Endodermal cell (in vitro differentiated cells): Measurements from ENCODE around the gene STK35. TPM values are rescaled to one million over a fixed set of nuclear protein-coding genes. Genes with fewer than 3 reads are reported as not detected.
A peak's percentile ranks its signal among the peaks of the same experiment; 100 is the strongest.

ENCODE experiments used
- DNase-seq: peaks from one replicate; pipeline ENCODE4 v3.0.0-alpha.2; 2017
- H3K27ac ChIP-seq: 2 replicates; pipeline ENCODE4 v1.5.1; 2013; ENCODE audit warnings: mild to moderate bottlenecking, low read depth, low read length, moderate library complexity
- H3K27me3 ChIP-seq: 2 replicates; pipeline ENCODE4 v1.6.1; 2013; ENCODE audit warnings: mild to moderate bottlenecking, low read length, moderate library complexity; ENCODE audit not compliant: insufficient read depth, control insufficient read depth, poor library complexity, severe bottlenecking
- H3K36me3 ChIP-seq: 2 replicates; pipeline ENCODE4 v1.7.0; 2013; ENCODE audit warnings: mild to moderate bottlenecking, low read length, moderate library complexity; ENCODE audit not compliant: control insufficient read depth, insufficient read depth
- H3K4me1 ChIP-seq: one replicate; pipeline ENCODE4 v1.7.0; 2013; ENCODE audit warnings: low read length; ENCODE audit not compliant: control insufficient read depth, insufficient read depth
- H3K4me3 ChIP-seq: 2 replicates; pipeline ENCODE4 v1.5.1; 2013; ENCODE audit warnings: mild to moderate bottlenecking, low read length, moderate library complexity
- H3K9ac ChIP-seq: 2 replicates; pipeline ENCODE4 v1.6.1; 2013; ENCODE audit warnings: mild to moderate bottlenecking, low read length, moderate library complexity; ENCODE audit not compliant: poor library complexity, severe bottlenecking; ENCODE audit errors: extremely low read depth
- H3K9me3 ChIP-seq: 2 replicates; pipeline ENCODE4 v1.6.1; 2013; ENCODE audit warnings: mild to moderate bottlenecking, low read length, moderate library complexity; ENCODE audit not compliant: control insufficient read depth
- H3K27ac Mint-ChIP-seq: 2 replicates; pipeline ENCODE4 v1.8.0; 2020; ENCODE audit warnings: mixed read lengths
- H3K27me3 Mint-ChIP-seq: 2 replicates; pipeline ENCODE4 v1.8.0; 2021; ENCODE audit warnings: mild to moderate bottlenecking, mixed read lengths; ENCODE audit not compliant: insufficient read depth
- H3K36me3 Mint-ChIP-seq: 2 replicates; pipeline ENCODE4 v1.8.0; 2020; ENCODE audit warnings: low read depth, mixed read lengths
- H3K4me1 Mint-ChIP-seq: 2 replicates; pipeline ENCODE4 v1.8.0; 2020; ENCODE audit warnings: mixed read lengths
- H3K4me3 Mint-ChIP-seq: 2 replicates; pipeline ENCODE4 v1.8.0; 2020; ENCODE audit warnings: mild to moderate bottlenecking, moderate library complexity, mixed read lengths
- H3K9me3 Mint-ChIP-seq: 2 replicates; pipeline ENCODE4 v1.8.0; 2020; ENCODE audit warnings: mild to moderate bottlenecking, mixed read lengths
- WGBS, 2 experiments: methylation state at CpG; one replicate each; pipeline versions ENCODE4 v1.1.5 to v1.1.7; 2013; ENCODE audit warnings: missing lambda C conversion rate in 2 of 2, mixed read lengths in 1 of 2; ENCODE audit not compliant: insufficient coverage in 1 of 2, insufficient read length in 1 of 2; 5-methylcytosine and 5-hydroxymethylcytosine counted together
- total RNA-seq, 2 donors: library from RNA; stranded (reverse); fragmentation: NEBNext Ultra II Directional in 1 of 2; extraction: Animal tissue kit (Norgen Biotek cat#: 25700) in 1 of 2; gene quantifications; 2 replicates in 1 of 2; 3 replicates in 1 of 2; pipeline ENCODE4 v1.2.1, GENCODE V29; 2021
- TF ChIP-seq, protein P1 (sequence below): fragments of 200-600 bp; sonication (generic); conservative IDR thresholded peaks from 2 replicates; pipeline ENCODE4 v1.5.0; 2021; ENCODE audit warnings: antibody characterized with exemption, mild to moderate bottlenecking

The STK35 gene
- total RNA-seq, 2 donors from 2014 or later = 44.0 to 46.3 TPM

DNA sequence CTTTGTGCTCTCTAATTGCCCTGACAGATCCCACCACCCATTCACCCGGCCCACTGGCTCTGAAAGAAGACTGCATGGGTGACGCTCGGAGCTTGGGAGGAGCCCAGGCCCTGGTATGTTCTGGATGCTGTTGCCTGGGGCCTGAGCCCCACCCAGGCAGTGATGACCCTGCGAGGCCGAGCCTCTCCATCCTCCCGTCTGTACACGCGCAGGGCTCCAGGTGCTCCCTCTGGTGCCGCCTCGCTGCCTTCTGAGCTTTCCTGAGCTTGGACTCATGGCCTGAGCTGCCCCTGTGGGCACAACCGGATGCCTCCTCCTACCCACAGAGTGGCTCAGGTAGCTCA is 61.2 kb downstream of the STK35 start:
- WGBS, 2 experiments = 90% methylated on average over 2 to 11 of the region's 11 CpGs
- H3K4me3 Mint-ChIP-seq = no peak overlapping the region
- no peak overlapping the region for H3K27ac Mint-ChIP-seq
- no peaks in the 10 kb centered on the region for H3K27me3 ChIP-seq
- no peak overlapping the region for H3K27ac ChIP-seq
- no peaks in the 10 kb centered on the region for H3K36me3 ChIP-seq
- DNase-seq = no peak
- no peaks in the 10 kb centered on the region for H3K36me3 Mint-ChIP-seq
- no peaks in the 10 kb centered on the region for H3K27me3 Mint-ChIP-seq
- H3K4me1 ChIP-seq = no peaks in the 10 kb centered on the region
- H3K4me3 ChIP-seq = no peak overlapping the region
- H3K9me3 Mint-ChIP-seq = no peaks in the 10 kb centered on the region
- H3K9me3 ChIP-seq = no peaks in the 10 kb centered on the region
- no peak overlapping the region for H3K9ac ChIP-seq
- no peaks in the 10 kb centered on the region for H3K4me1 Mint-ChIP-seq
- TF ChIP-seq, protein P1, sequence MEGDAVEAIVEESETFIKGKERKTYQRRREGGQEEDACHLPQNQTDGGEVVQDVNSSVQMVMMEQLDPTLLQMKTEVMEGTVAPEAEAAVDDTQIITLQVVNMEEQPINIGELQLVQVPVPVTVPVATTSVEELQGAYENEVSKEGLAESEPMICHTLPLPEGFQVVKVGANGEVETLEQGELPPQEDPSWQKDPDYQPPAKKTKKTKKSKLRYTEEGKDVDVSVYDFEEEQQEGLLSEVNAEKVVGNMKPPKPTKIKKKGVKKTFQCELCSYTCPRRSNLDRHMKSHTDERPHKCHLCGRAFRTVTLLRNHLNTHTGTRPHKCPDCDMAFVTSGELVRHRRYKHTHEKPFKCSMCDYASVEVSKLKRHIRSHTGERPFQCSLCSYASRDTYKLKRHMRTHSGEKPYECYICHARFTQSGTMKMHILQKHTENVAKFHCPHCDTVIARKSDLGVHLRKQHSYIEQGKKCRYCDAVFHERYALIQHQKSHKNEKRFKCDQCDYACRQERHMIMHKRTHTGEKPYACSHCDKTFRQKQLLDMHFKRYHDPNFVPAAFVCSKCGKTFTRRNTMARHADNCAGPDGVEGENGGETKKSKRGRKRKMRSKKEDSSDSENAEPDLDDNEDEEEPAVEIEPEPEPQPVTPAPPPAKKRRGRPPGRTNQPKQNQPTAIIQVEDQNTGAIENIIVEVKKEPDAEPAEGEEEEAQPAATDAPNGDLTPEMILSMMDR = no peak

DNA sequence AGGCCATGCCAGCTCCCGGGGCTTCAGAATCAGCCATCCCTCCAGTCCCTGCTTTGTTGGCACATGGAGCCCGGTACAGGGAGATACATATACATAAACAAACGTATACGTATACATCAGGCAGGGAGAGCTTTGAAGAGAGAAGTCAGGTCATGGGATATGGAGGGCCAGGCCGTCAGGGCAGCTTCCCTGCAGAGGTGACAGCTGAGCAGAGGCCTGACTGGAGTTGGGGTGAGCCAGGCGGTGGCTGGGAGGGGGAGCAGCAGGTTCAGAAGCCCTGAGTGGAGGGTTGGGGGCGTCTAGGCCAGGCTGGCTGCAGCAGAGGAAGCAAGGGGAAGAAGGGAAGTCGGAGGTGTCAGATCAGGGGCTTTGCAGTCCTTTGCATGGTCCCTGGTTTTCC is 61.7 kb downstream of the STK35 start:
- TF ChIP-seq, protein P1 = no peak
- Mint-ChIP-seq H3K9me3 (no peaks in the 10 kb centered on the region), H3K4me3 (no peak overlapping the region), H3K4me1 (no peaks in the 10 kb centered on the region), H3K27ac (no peak overlapping the region), H3K27me3 (no peaks in the 10 kb centered on the region), H3K36me3 (no peaks in the 10 kb centered on the region)
- no peaks in the 10 kb centered on the region for H3K9me3 ChIP-seq
- WGBS, 2 experiments = 93 to 96% methylated on average over 4 to 8 of the region's 8 CpGs
- H3K27ac ChIP-seq = no peak overlapping the region
- no peaks in the 10 kb centered on the region for H3K4me1 ChIP-seq
- no peak overlapping the region for H3K4me3 ChIP-seq
- no peak overlapping the region for H3K9ac ChIP-seq
- H3K36me3 ChIP-seq = no peaks in the 10 kb centered on the region
- DNase-seq = no peak
- no peaks in the 10 kb centered on the region for H3K27me3 ChIP-seq

DNA sequence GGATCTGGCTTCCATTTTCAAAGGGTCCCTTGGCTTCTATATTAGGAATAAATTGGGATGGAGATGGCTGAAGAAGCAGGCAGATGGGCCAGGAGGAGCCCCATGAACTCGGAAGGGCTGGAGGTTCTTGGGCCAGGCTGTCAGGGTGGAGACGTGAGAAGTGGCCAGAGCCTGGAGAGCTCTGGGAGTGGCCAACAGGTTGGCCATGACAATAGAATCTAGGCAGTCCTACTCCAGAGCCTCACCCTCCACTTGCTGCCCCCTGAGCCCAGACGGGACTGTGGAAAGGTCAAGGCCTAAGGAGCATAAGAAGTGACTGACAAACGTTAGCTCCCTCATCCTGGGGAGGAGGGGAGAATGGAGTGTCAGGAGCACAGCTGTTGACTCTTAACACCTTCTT is 62.1 kb downstream of the STK35 start:
- H3K36me3 Mint-ChIP-seq = no peaks in the 10 kb centered on the region
- H3K27ac Mint-ChIP-seq = no peak overlapping the region

More for the DNA sequence above, 62.1 kb downstream of the STK35 start:
- H3K9me3 ChIP-seq = no peaks in the 10 kb centered on the region
- Mint-ChIP-seq H3K9me3 (no peaks in the 10 kb centered on the region), H3K27me3 (no peaks in the 10 kb centered on the region), H3K4me1 (no peaks in the 10 kb centered on the region), H3K4me3 (no peak overlapping the region)
- H3K27ac ChIP-seq = no peak overlapping the region
- WGBS, 2 experiments = 60 to 78% methylated on average over 1 to 4 of the region's 4 CpGs
- TF ChIP-seq, protein P1 = no peak
- H3K4me3 ChIP-seq = no peak overlapping the region
- H3K9ac ChIP-seq = no peak overlapping the region
- H3K27me3 ChIP-seq = no peaks in the 10 kb centered on the region
- DNase-seq = peak; percentile 33
- H3K36me3 ChIP-seq = no peaks in the 10 kb centered on the region
- no peaks in the 10 kb centered on the region for H3K4me1 ChIP-seq
